CD14-positive monocyte (primary cell): Measurements from ENCODE around the gene PRSS48. TPM values are rescaled to one million over a fixed set of nuclear protein-coding genes. Genes with fewer than 3 reads are reported as not detected.
A peak's percentile ranks its signal among the peaks of the same experiment; 100 is the strongest.

Experiments used
- DNase-seq, 3 donors: peaks; one replicate each; pipeline ENCODE4 v3.0.0-alpha.2; 2011 to 2022
- H2AFZ ChIP-seq: 2 replicates; pipeline ENCODE4 v1.6.0; 2012; ENCODE audit warnings: mild to moderate bottlenecking, low read depth, low read length, inconsistent platforms; ENCODE audit not compliant: insufficient read depth, poor library complexity, severe bottlenecking
- H3K27ac ChIP-seq, 2 donors: 1 replicate in 1 of 2; 2 replicates in 1 of 2; pipeline ENCODE4 v1.5.1; 2012 to 2013; ENCODE audit warnings: low read length in 2 of 2, control low read depth in 1 of 2, inconsistent platforms in 1 of 2, low read depth in 1 of 2, mild to moderate bottlenecking in 1 of 2
- H3K27me3 ChIP-seq, 2 donors: one replicate each; pipeline versions ENCODE4 v1.6.0 to v1.6.1; 2011 to 2013; ENCODE audit warnings: low read length in 2 of 2; ENCODE audit not compliant: control insufficient read depth in 2 of 2, insufficient read depth in 2 of 2
- H3K36me3 ChIP-seq, 2 donors: replicated peaks in 1 of 2; 1 replicate in 1 of 2; 2 replicates in 1 of 2; pipeline versions ENCODE4 v1.5.1 to v1.6.1; 2012 to 2013; ENCODE audit warnings: low read length in 2 of 2, control low read depth in 1 of 2, inconsistent platforms in 1 of 2, mild to moderate bottlenecking in 1 of 2; ENCODE audit not compliant: insufficient read depth in 2 of 2, control insufficient read depth in 1 of 2
- H3K4me1 ChIP-seq, 2 donors: 1 replicate in 1 of 2; 2 replicates in 1 of 2; pipeline versions ENCODE4 v1.5.1 to v1.6.1; 2012 to 2013; ENCODE audit warnings: low read length in 2 of 2, control low read depth in 1 of 2, inconsistent platforms in 1 of 2, mild to moderate bottlenecking in 1 of 2, moderate library complexity in 1 of 2; ENCODE audit not compliant: insufficient read depth in 2 of 2, control insufficient read depth in 1 of 2
- H3K4me2 ChIP-seq: replicated peaks from 2 replicates; pipeline ENCODE3; 2012; ENCODE audit warnings: low read length, moderate library complexity, mild to moderate bottlenecking; ENCODE audit not compliant: poor library complexity, severe bottlenecking; ENCODE audit errors: extremely low read depth
- H3K4me3 ChIP-seq, 3 experiments: fragments of 200-600 bp in 1 of 3; sonication (generic) in 1 of 3; replicated peaks in 1 of 3; 1 replicate in 2 of 3; 2 replicates in 1 of 3; pipeline ENCODE4 v1.5.1; 2011 to 2013; ENCODE audit warnings: low read length in 3 of 3, mild to moderate bottlenecking in 3 of 3, control low read depth in 2 of 3, low read depth in 2 of 3, inconsistent platforms in 1 of 3, moderate library complexity in 1 of 3
- H3K79me2 ChIP-seq: 2 replicates; pipeline ENCODE4 v1.6.0; 2012; ENCODE audit warnings: mild to moderate bottlenecking, control low read depth, inconsistent platforms, low read length, moderate library complexity; ENCODE audit not compliant: insufficient read depth
- H3K9ac ChIP-seq: 2 replicates; pipeline ENCODE4 v1.6.0; 2017; ENCODE audit warnings: low read length, mild to moderate bottlenecking; ENCODE audit not compliant: insufficient read depth, poor library complexity, severe bottlenecking
- H3K9me3 ChIP-seq, 2 donors: replicated peaks in 1 of 2; 1 replicate in 1 of 2; 2 replicates in 1 of 2; pipeline versions ENCODE4 v1.5.1 to v1.6.1; 2012 to 2013; ENCODE audit warnings: low read length in 2 of 2, control low read depth in 1 of 2; ENCODE audit not compliant: control insufficient read depth in 1 of 2, insufficient read depth in 1 of 2
- H4K20me1 ChIP-seq: 2 replicates; pipeline ENCODE4 v1.6.0; 2012; ENCODE audit warnings: mild to moderate bottlenecking, low read length, control low read depth, moderate library complexity; ENCODE audit not compliant: insufficient read depth
- H3K27ac Mint-ChIP-seq, 7 donors: one replicate each; pipeline ENCODE4 v1.8.0; 2020; ENCODE audit warnings: mild to moderate bottlenecking in 7 of 7, mixed read lengths in 7 of 7, moderate library complexity in 6 of 7, inconsistent platforms in 2 of 7
- H3K27me3 Mint-ChIP-seq, 3 donors: one replicate each; pipeline ENCODE4 v1.8.0; 2021 to 2022; ENCODE audit warnings: low read depth in 3 of 3, mild to moderate bottlenecking in 3 of 3, mixed read lengths in 3 of 3, moderate library complexity in 3 of 3, inconsistent platforms in 1 of 3
- H3K36me3 Mint-ChIP-seq, 2 donors: one replicate each; pipeline ENCODE4 v1.8.0; 2020; ENCODE audit warnings: mixed read lengths in 2 of 2, inconsistent platforms in 1 of 2, mild to moderate bottlenecking in 1 of 2
- H3K4me1 Mint-ChIP-seq: one replicate; pipeline ENCODE4 v1.8.0; 2020; ENCODE audit warnings: mild to moderate bottlenecking, mixed read lengths
- H3K4me3 Mint-ChIP-seq, 2 donors: one replicate each; pipeline ENCODE4 v1.8.0; 2020; ENCODE audit warnings: mild to moderate bottlenecking in 2 of 2, mixed read lengths in 2 of 2, moderate library complexity in 1 of 2
- H3K9me3 Mint-ChIP-seq, 7 donors: one replicate each; pipeline ENCODE4 v1.8.0; 2020 to 2022; ENCODE audit warnings: mixed read lengths in 7 of 7, mild to moderate bottlenecking in 6 of 7, moderate library complexity in 6 of 7, inconsistent platforms in 2 of 7
- CTCF ChIP-seq: fragments of 200-600 bp; IDR thresholded peaks from one replicate; pipeline ENCODE4 v1.8.0; 2022; ENCODE audit warnings: antibody characterized with exemption, mild to moderate bottlenecking
- WGBS: methylation state at CpG from one replicate; pipeline ENCODE4 v1.1.5; 2013; ENCODE audit warnings: missing lambda C conversion rate; ENCODE audit not compliant: insufficient coverage; 5-methylcytosine and 5-hydroxymethylcytosine counted together
- intact Hi-C, 2 donors: fragments of 100-400 bp; cut with micrococcal nuclease; formaldehyde crosslinking; loops; one replicate each; pipeline versions ENCODE4 v1.15.0 to v1.15.1; 2023
- polyA plus RNA-seq, 3 donors: library from polyadenylated mRNA; depleted of rRNA in 1 of 3; unstranded in 2 of 3; stranded (reverse) in 1 of 3; fragments of 300-500 nt in 2 of 3; fragments of >200 nt in 1 of 3; fragmentation: Illumina TruSeq in 2 of 3; gene quantifications; 1 replicate in 2 of 3; 2 replicates in 1 of 3; pipeline ENCODE4 v1.2.3, GENCODE V29; 2012 to 2021

PRSS48 gene
- polyA plus RNA-seq, 3 donors = not detected

DNA sequence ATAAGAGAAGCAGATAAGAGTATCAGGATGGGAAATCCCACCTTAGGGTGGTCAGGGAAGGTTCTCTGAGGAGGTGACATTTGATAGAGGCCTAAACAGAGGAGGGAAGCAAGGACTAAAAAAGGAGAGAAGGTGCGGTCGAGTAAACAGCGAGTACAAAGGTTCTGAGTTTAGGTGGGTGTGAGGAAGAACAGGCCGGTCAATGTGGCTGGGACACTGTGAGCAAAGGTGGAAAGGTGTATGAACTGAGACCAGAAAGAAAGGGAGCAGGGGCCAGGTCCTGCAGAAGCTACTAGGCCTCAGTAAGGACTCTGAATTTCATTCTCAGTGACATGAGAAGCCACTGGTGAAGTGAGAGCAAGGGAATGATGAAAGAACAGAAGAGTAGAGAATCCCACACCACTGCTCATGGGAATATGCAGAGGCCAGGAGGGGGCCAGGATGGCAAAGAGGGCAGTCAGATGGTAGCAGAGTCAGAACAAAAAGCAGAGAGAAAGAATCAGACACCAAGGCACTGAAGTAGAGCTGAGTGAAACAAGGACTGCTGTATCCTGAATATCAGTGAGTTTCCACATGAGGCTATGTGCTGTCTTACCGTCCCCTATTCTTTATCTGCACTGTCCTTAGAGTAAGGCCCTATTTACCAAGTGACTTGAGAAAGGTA, 18.0 kb downstream of the PRSS48 start:
- Mint-ChIP-seq H3K9me3 (peaks cover 0 to 8% (median 2%) of the 10 kb centered on the region in 7 donors), H3K36me3 (no peaks in the 10 kb centered on the region), H3K4me3 (no peak overlapping the region), H3K27me3 (peaks cover 1 to 3% (median 1%) of the 10 kb centered on the region in 3 donors), H3K4me1 (no peaks in the 10 kb centered on the region), H3K27ac (peak overlapping the region in 1 of 7 donors; percentile 19)
- no peak overlapping the region for H3K4me2 ChIP-seq
- intact Hi-C loops = no loop called here
- TF ChIP-seq CTCF = no peak
- no peak overlapping the region for H3K4me3 ChIP-seq
- DNase-seq = no peak
- no peaks in the 10 kb centered on the region for H3K36me3 ChIP-seq
- WGBS = 100% methylated on average over 5 of the region's 5 CpGs
- H3K79me2 ChIP-seq = no peaks in the 10 kb centered on the region
- no peaks in the 10 kb centered on the region for H3K27me3 ChIP-seq
- H3K4me1 ChIP-seq = no peaks in the 10 kb centered on the region
- no peak overlapping the region for H3K9ac ChIP-seq
- H2AFZ ChIP-seq = no peak overlapping the region
- no peak overlapping the region for H3K27ac ChIP-seq
- no peaks in the 10 kb centered on the region for H3K9me3 ChIP-seq
- H4K20me1 ChIP-seq = no peaks in the 10 kb centered on the region

- H3K79me2 ChIP-seq = no peaks in the 10 kb centered on the region
- H2AFZ ChIP-seq = no peak overlapping the region
- no peak overlapping the region for H3K4me3 Mint-ChIP-seq
- no peak overlapping the region for H3K27ac ChIP-seq
- H3K36me3 ChIP-seq = no peaks in the 10 kb centered on the region
- no peaks in the 10 kb centered on the region for H4K20me1 ChIP-seq
- DNase-seq = no peak
- no CpG with 5 or more reads among the region's 3 CpGs for WGBS
- no peak overlapping the region for H3K9ac ChIP-seq
- no peaks in the 10 kb centered on the region for H3K27me3 ChIP-seq
- H3K4me2 ChIP-seq = no peak overlapping the region
- no peak overlapping the region for H3K4me3 ChIP-seq
- H3K27ac Mint-ChIP-seq = no peak overlapping the region
- intact Hi-C loops = no loop called here
- H3K4me1 ChIP-seq = no peaks in the 10 kb centered on the region
- H3K9me3 ChIP-seq = no peaks in the 10 kb centered on the region
- no peak for TF ChIP-seq CTCF
- H3K4me1 Mint-ChIP-seq = no peaks in the 10 kb centered on the region
- no peaks in the 10 kb centered on the region for H3K36me3 Mint-ChIP-seq
- H3K27me3 Mint-ChIP-seq = peaks cover 1 to 4% (median 1%) of the 10 kb centered on the region in 3 donors
- peaks cover 0 to 14% (median 2%) of the 10 kb centered on the region in 7 donors for H3K9me3 Mint-ChIP-seq
Measured at GRCh38 chr4:151296227-151296626, 19.3 kb downstream of the PRSS48 start.
